Stomach (tissue), 9 donors: ENCODE measurements around the gene SLC35C1. TPM values are rescaled to one million over a fixed set of nuclear protein-coding genes. Genes with fewer than 3 reads are reported as not detected.

Experiments
- DNase-seq, 2 donors: peaks; one replicate each; pipeline versions ENCODE4 v3.0.0 to v3.0.0-alpha.2; 2013 to 2019
- H3K27ac ChIP-seq, 5 donors: fragments of 200-600 bp in 4 of 5; sonication (generic) in 4 of 5; one replicate each; pipeline ENCODE4 v1.5.1; 2013 to 2019; ENCODE audit warnings: mild to moderate bottlenecking in 1 of 5, moderate library complexity in 1 of 5
- H3K27me3 ChIP-seq, 3 donors: fragments of 200-600 bp; sonication (generic); one replicate each; pipeline ENCODE4 v1.5.1; 2017 to 2019; ENCODE audit warnings: mixed run types in 1 of 3
- H3K36me3 ChIP-seq, 4 donors: fragments of 200-600 bp; sonication (generic); 1 replicate in 3 of 4; 2 replicates in 1 of 4; pipeline ENCODE4 v1.5.1; 2016 to 2019
- H3K4me1 ChIP-seq, 4 donors: fragments of 200-600 bp; sonication (generic); one replicate each; pipeline ENCODE4 v1.5.1; 2016 to 2019
- H3K4me3 ChIP-seq, 4 donors: fragments of 200-600 bp; sonication (generic) in 3 of 4; one replicate each; pipeline ENCODE4 v1.5.1; 2016 to 2019; ENCODE audit warnings: mild to moderate bottlenecking in 1 of 4
- H3K9me3 ChIP-seq, 4 donors: fragments of 200-600 bp; sonication (generic); one replicate each; pipeline ENCODE4 v1.5.1; 2016 to 2019
- CTCF ChIP-seq, 7 experiments: fragments of 450-650 bp in 4 of 7; fragments of 200-600 bp in 3 of 7; sonication (generic) in 3 of 7; IDR thresholded peaks; one replicate each; pipeline ENCODE4 v1.5.1; 2016 to 2019; ENCODE audit warnings: antibody characterized with exemption in 7 of 7, control low read depth in 2 of 7, mild to moderate bottlenecking in 1 of 7
- EP300 ChIP-seq: sonication (generic); formaldehyde crosslinking; IDR thresholded peaks from one replicate; pipeline ENCODE4 v1.6.1; 2017; ENCODE audit warnings: antibody characterized with exemption
- POLR2A ChIP-seq, 4 donors: fragments of 450-650 bp; IDR thresholded peaks; one replicate each; pipeline ENCODE4 v1.6.1; 2016; ENCODE audit warnings: antibody characterized with exemption in 4 of 4, control low read depth in 2 of 4, mild to moderate bottlenecking in 1 of 4, moderate library complexity in 1 of 4
- POLR2AphosphoS5 ChIP-seq, 3 donors: sonication (generic); formaldehyde crosslinking; IDR thresholded peaks; one replicate each; pipeline ENCODE4 v1.6.1; 2016; ENCODE audit warnings: antibody characterized with exemption in 3 of 3
- WGBS, 5 donors: extraction: QIAGEN DNeasy Blood & Tissue Kit in 3 of 5; methylation state at CpG; one replicate each; pipeline versions ENCODE4 v1.1.5 to v1.1.7; 2013 to 2018; 5-methylcytosine and 5-hydroxymethylcytosine counted together
- intact Hi-C: fragments of 100-400 bp; cut with DNase I; formaldehyde crosslinking; loops from one replicate; pipeline ENCODE4 v1.15.1; 2023; ENCODE audit warnings: low total_unique reads
- polyA plus RNA-seq, 3 donors: library from polyadenylated mRNA; stranded (reverse); fragments of 200-250 nt; gene quantifications; one replicate each; pipeline ENCODE4 v1.2.3, GENCODE V29; 2013
- total RNA-seq, 5 donors: library from RNA; depleted of rRNA; stranded (reverse); fragments of >200 nt; gene quantifications; one replicate each; pipeline versions ENCODE4 v1.1.0 to v1.2.3, GENCODE V29; 2014 to 2016
- donor health status: healthy with polysubstance abuse.
- donor health status: Bipolar disorder and iron deficiency.
- donor health status: healthy.

Gene SLC35C1
- total and polyA plus RNA-seq, 8 donors = 7.6 to 21.4 (median 9.4) TPM

GRCh38 chr11:45771566-45772448, 33.1 kb upstream of the SLC35C1 start:
- Histone ChIP-seq H3K27me3 (no peaks in the 10 kb centered on the region), H3K9me3 (no peaks in the 10 kb centered on the region), H3K36me3 (no peaks in the 10 kb centered on the region), H3K27ac (peak overlapping the region; percentile 9 to 76 (median 56)), H3K4me1 (peaks cover 0 to 14% (median 5%) of the 10 kb centered on the region in 4 donors), H3K4me3 (peak overlapping the region; percentile 53 to 59 (median 56))
- peak; percentile 86 to 93 for DNase-seq
- 2 to 4% (median 3%) methylated on average over 30 to 31 of the region's 31 CpGs for WGBS, 5 donors
- intact Hi-C loops = no loop called here
- TF ChIP-seq POLR2A (IDR thresholded peaks at IDR 0.05) (no peak), POLR2AphosphoS5 (IDR thresholded peaks at IDR 0.05) (peak in 1 of 3 donors; percentile 31), CTCF (IDR thresholded peaks at IDR 0.05) (peak in 5 of 7 experiments; percentile 56 to 96 (median 86))

GRCh38 chr11:45772449-45772774, 32.5 kb upstream of the SLC35C1 start:
- Histone ChIP-seq H3K27me3 (no peaks in the 10 kb centered on the region), H3K27ac (no peak overlapping the region), H3K4me1 (peaks cover 0 to 14% (median 5%) of the 10 kb centered on the region in 4 donors), H3K9me3 (no peaks in the 10 kb centered on the region), H3K36me3 (no peaks in the 10 kb centered on the region), H3K4me3 (no peak overlapping the region)
- no peak for DNase-seq
- WGBS, 5 donors = 55 to 65% (median 62%) methylated on average over 5 of the region's 5 CpGs
- intact Hi-C loops = no loop called here
- TF ChIP-seq CTCF (IDR thresholded peaks at IDR 0.05) = no peak
- TF ChIP-seq EP300 = no peak
- no peak for TF ChIP-seq POLR2AphosphoS5 (IDR thresholded peaks at IDR 0.05)
- TF ChIP-seq POLR2A (IDR thresholded peaks at IDR 0.05) = no peak

- Histone ChIP-seq H3K27me3 (no peaks in the 10 kb centered on the region), H3K36me3 (no peaks in the 10 kb centered on the region), H3K4me3 (no peak overlapping the region), H3K4me1 (peaks cover 0 to 14% (median 5%) of the 10 kb centered on the region in 4 donors), H3K27ac (no peak overlapping the region), H3K9me3 (no peaks in the 10 kb centered on the region)
- TF ChIP-seq POLR2A (IDR thresholded peaks at IDR 0.05) (no peak), CTCF (IDR thresholded peaks at IDR 0.05) (no peak), EP300 (no peak), POLR2AphosphoS5 (IDR thresholded peaks at IDR 0.05) (no peak)
- WGBS, 5 donors = 61 to 81% (median 73%) methylated on average over 9 to 11 of the region's 11 CpGs
- DNase-seq = peak in 1 of 2 donors; percentile 22
- intact Hi-C loops = no loop called here
Measured at GRCh38 chr11:45772986-45773785, 31.8 kb upstream of the SLC35C1 start.

GRCh38 chr11:45773786-45774655, 30.9 kb upstream of the SLC35C1 start:
- Histone ChIP-seq H3K9me3 (no peaks in the 10 kb centered on the region), H3K4me3 (no peak overlapping the region), H3K27ac (no peak overlapping the region), H3K27me3 (no peaks in the 10 kb centered on the region), H3K36me3 (no peaks in the 10 kb centered on the region), H3K4me1 (peaks cover 0 to 14% (median 5%) of the 10 kb centered on the region in 4 donors)
- intact Hi-C loops = no loop called here
- WGBS, 5 donors = 81 to 89% (median 86%) methylated on average over 10 to 12 of the region's 12 CpGs
- TF ChIP-seq POLR2A (IDR thresholded peaks at IDR 0.05) (no peak), CTCF (IDR thresholded peaks at IDR 0.05) (no peak), POLR2AphosphoS5 (IDR thresholded peaks at IDR 0.05) (no peak), EP300 (no peak)
- peak in 1 of 2 donors; percentile 15 for DNase-seq
